Thoracic aorta (tissue), 2 donors: Measurements from ENCODE around the gene HBA2. TPM values are rescaled to one million over a fixed set of nuclear protein-coding genes. Genes with fewer than 3 reads are reported as not detected.

Experiments used
- ATAC-seq: fragments of 150-250 bp; one replicate; pipeline ENCODE4 v1.8.0; 2017; ENCODE audit warnings: low read depth; ENCODE audit not compliant: insufficient number of reproducible peaks, low FRiP score
- DNase-seq: peaks from one replicate; pipeline ENCODE4 v3.0.0-alpha.2; 2020; ENCODE audit warnings: low spot score
- H3K27ac ChIP-seq, 2 donors: fragments of 200-600 bp; sonication (generic); 1 replicate in 1 of 2; 2 replicates in 1 of 2; pipeline ENCODE4 v1.5.1; 2016; ENCODE audit warnings: mild to moderate bottlenecking in 2 of 2, moderate library complexity in 2 of 2
- H3K27me3 ChIP-seq: fragments of 200-600 bp; sonication (generic); replicated peaks from 2 replicates; pipeline ENCODE4 v1.6.0; 2016; ENCODE audit warnings: mild to moderate bottlenecking; ENCODE audit not compliant: insufficient read depth
- H3K36me3 ChIP-seq: fragments of 200-600 bp; sonication (generic); one replicate; pipeline ENCODE4 v1.5.1; 2016
- H3K4me1 ChIP-seq, 2 donors: fragments of 200-600 bp; sonication (generic); 1 replicate in 1 of 2; 2 replicates in 1 of 2; pipeline versions ENCODE4 v1.5.1 to v1.6.0; 2016; ENCODE audit warnings: low read depth in 2 of 2, mild to moderate bottlenecking in 1 of 2; ENCODE audit not compliant: control insufficient read depth in 1 of 2
- H3K4me3 ChIP-seq: fragments of 200-600 bp; sonication (generic); 2 replicates; pipeline ENCODE4 v1.5.1; 2016; ENCODE audit warnings: mild to moderate bottlenecking
- H3K9me3 ChIP-seq: fragments of 200-600 bp; sonication (generic); 2 replicates; pipeline ENCODE4 v1.5.1; 2016
- CTCF ChIP-seq: fragments of 200-600 bp; sonication (generic); IDR thresholded peaks from one replicate; pipeline ENCODE4 v1.5.1; 2019; ENCODE audit warnings: antibody characterized with exemption
- total RNA-seq, 2 donors: library from RNA; depleted of rRNA; stranded (reverse); fragments of >200 nt; gene quantifications; one replicate each; pipeline versions ENCODE4 v1.1.0 to v1.2.3, GENCODE V29; 2016

HBA2 gene
- total RNA-seq, 2 donors from 2014 or later, result 47.9 to 433 TPM

- Histone ChIP-seq H3K36me3 (no peaks in the 10 kb centered on the region), H3K4me1 (peaks cover 14 to 17% of the 10 kb centered on the region in 2 donors), H3K27ac (no peak overlapping the region), H3K9me3 (no peaks in the 10 kb centered on the region), H3K4me3 (peak overlapping the region; percentile 62), H3K27me3 (peaks cover 22% of the 10 kb centered on the region)
- TF ChIP-seq CTCF, result no peak
- DNase-seq, result no peak
- ATAC-seq, result no peak
Observed at GRCh38 chr16:180681-181564, 8.2 kb downstream of the HBA2 start.

GRCh38 chr16:181565-182021 lies 8.9 kb downstream of the HBA2 start:
- Histone ChIP-seq H3K36me3 (no peaks in the 10 kb centered on the region), H3K4me1 (peaks cover 14 to 17% of the 10 kb centered on the region in 2 donors), H3K4me3 (peak overlapping the region; percentile 62), H3K9me3 (no peaks in the 10 kb centered on the region), H3K27me3 (peaks cover 22% of the 10 kb centered on the region), H3K27ac (no peak overlapping the region)
- no peak for ATAC-seq
- no peak for DNase-seq
- peak; percentile 95 for TF ChIP-seq CTCF

GRCh38 chr16:183005-183404 lies 10.3 kb downstream of the HBA2 start:
- DNase-seq (no peak), ATAC-seq (no peak)
- Histone ChIP-seq H3K27me3 (peaks cover 16% of the 10 kb centered on the region), H3K4me3 (no peak overlapping the region), H3K36me3 (peaks cover 8% of the 10 kb centered on the region), H3K27ac (no peak overlapping the region), H3K4me1 (peaks cover 14 to 17% of the 10 kb centered on the region in 2 donors), H3K9me3 (no peaks in the 10 kb centered on the region)
- TF ChIP-seq CTCF, result no peak

GRCh38 chr16:185213-185612 lies 12.5 kb downstream of the HBA2 start:
- DNase-seq, result no peak
- Histone ChIP-seq H3K9me3 (no peaks in the 10 kb centered on the region), H3K4me3 (no peak overlapping the region), H3K27ac (no peak overlapping the region), H3K36me3 (peaks cover 25% of the 10 kb centered on the region), H3K4me1 (peaks cover 12 to 15% of the 10 kb centered on the region in 2 donors), H3K27me3 (no peaks in the 10 kb centered on the region)
- no peak for ATAC-seq
- TF ChIP-seq CTCF, result no peak

GRCh38 chr16:185691-186090 lies 13.0 kb downstream of the HBA2 start:
- Histone ChIP-seq H3K27me3 (no peaks in the 10 kb centered on the region), H3K9me3 (no peaks in the 10 kb centered on the region), H3K4me1 (peaks cover 7 to 10% of the 10 kb centered on the region in 2 donors), H3K27ac (no peak overlapping the region), H3K36me3 (peaks cover 30% of the 10 kb centered on the region), H3K4me3 (no peak overlapping the region)
- no peak for ATAC-seq
- DNase-seq, result no peak
- TF ChIP-seq CTCF, result no peak
